NCI-H446 treated with DMSO at 0.1 percent for 48 hours (cell line): ENCODE results near the gene TPO.
"Not testable (repeated sequence)": the region's sequence is repeated elsewhere in the genome, so short reads cannot be mapped to it uniquely, and the experiment has no call there.

ENCODE experiments used
- DNase-seq: peaks from one replicate; lab custom pipeline; 2025; lab: John Stamatoyannopoulos, UW

TPO gene

DNA sequence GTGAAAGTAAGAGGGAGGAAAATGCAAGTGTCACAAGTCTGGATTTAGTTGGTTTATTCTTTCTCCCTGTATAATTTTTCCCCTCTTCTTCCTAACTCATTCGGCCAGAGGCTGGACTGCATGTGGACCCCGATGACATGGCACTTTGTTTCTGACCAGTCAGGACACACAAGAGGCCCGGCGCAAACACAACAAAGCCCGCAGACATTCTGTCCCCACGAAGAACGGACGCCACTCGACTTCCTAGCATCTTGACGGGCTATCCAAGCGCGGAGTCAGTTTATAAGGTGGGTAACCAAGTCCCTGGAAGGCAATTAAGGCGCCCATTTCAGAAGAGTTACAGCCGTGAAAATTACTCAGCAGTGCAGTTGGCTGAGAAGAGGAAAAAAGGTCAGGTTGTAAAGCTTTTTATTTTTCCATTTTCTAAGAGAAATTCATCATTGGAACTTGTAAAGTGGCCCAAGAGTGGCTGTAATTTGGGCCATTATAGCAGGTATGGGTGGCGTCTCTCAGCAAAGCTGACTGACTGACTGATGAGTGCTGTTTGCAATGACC, at the start of gene TPO:
TPO (plus strand) TSS at position 308 of the 555 bp plus-strand sequence. CDS start 946 bp downstream, outside the sequence.
- DNase-seq, result no peak

- no peak for DNase-seq
Observed at GRCh38 chr2:1366546-1367134, 46.6 kb upstream of the TPO start.

DNA sequence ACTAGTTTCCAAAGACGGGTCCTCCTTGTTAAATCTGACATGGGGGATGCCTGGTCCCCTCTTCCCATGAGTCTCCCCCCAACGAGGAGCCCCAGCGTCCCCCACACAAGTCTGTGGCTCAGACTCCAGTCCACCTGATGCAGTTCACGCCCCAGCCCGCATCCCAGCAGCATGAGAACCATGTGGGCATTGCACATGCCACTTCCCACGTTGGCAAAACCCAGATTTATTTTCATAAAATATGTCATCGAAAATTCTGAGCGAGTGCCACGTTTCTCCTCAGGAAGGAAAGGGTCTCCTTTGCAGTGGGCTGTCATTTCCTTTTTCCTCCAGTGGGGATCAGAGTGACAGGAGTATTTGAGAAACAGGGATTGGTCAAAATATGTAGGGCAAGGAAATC, 45.7 kb upstream of the TPO start:
- no peak for DNase-seq

GRCh38 chr2:1369905-1370304, 43.4 kb upstream of the TPO start:
- no peak for DNase-seq

GRCh38 chr2:1370461-1370860, 42.8 kb upstream of the TPO start:
- no peak for DNase-seq

GRCh38 chr2:1371082-1371481, 42.2 kb upstream of the TPO start:
- DNase-seq, result no peak

DNA sequence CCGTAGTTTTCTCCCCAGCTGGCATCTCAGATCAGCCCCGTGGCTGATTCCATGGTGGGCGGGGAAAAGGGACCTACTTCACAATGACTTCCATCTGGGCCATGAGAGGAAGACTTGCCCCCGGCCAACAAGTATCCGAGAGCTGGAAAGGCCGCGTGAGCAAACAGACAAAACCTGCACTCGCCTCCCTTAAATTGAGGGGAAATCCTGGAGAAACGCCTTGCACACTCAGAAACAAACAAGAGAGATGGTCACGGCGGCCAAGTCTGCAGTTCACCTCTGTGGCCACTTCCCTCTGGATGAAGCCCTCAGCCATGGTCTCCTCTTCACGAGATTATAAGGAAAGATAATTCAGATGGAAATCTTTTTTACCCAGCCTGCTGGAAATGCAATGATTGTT, 39.4 kb upstream of the TPO start:
- no peak for DNase-seq

- DNase-seq, result no peak
Observed at GRCh38 chr2:1374287-1374686, 39.0 kb upstream of the TPO start.

- DNase-seq, result no peak
Observed at GRCh38 chr2:1375794-1376193, 37.5 kb upstream of the TPO start.

DNA sequence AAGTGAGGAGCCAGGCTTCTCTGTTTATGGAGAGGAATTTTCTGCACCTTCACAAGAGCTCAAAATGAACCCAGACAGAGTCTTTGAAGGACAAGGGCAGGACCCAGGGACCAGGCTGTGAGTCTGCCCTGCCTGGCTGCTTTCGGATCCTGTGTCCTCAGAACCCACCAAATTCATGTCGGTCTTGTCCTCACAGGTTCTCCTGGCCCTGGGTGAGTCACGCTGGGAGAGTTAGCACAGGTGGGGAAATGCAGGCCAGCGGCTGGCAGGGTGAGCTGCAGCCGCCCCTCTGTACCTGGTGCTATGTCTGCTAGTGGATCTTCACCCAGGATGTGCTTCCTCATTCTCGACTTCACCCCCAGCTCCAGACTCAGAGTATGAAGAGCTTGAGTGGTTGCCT, 35.8 kb upstream of the TPO start:
- no peak for DNase-seq

DNA sequence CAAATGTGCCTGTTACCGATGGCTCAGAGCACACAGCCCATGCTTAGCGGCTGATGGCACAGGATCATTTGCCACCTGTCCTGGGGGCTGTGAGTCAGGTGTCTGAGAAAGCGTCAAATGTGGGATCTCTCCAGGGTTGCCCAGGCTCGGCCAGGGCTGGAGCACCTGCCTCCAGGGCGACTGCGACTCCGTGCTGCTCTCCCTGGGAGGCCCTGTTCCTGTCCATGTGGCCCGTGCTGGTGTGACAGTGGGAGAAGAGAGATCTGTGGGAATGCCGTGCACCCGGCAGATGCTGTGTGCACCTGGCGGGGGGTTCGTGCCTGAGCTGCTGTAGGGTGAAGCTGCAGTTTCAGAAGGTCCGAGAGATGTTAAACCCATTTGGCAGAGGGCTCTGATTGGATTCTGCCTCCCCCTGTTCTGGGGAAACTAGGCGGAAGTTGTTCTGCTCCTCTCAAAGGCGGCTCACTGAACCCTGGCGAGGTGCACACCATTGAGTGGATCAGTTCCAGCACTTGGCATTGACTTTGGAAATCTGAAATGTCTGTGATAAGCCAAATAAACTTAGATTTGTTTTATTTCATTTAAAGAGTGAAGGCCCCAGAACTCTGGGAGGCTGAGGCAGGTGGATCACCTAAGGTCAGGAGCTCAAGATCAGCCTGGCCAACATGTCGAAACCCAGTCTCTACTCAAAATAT, 34.7 kb upstream of the TPO start:
- no peak for DNase-seq

- no peak for DNase-seq
Observed at GRCh38 chr2:1381644-1382043, 31.6 kb upstream of the TPO start.

- DNase-seq, result not testable (repeated sequence)
Observed at GRCh38 chr2:1387954-1388725, 25.1 kb upstream of the TPO start.

GRCh38 chr2:1390118-1390517, 23.1 kb upstream of the TPO start:
- DNase-seq, result not testable (repeated sequence)

- no peak for DNase-seq
Observed at GRCh38 chr2:1393321-1393720, 19.9 kb upstream of the TPO start.

- DNase-seq, result no peak
Observed at GRCh38 chr2:1394709-1395408, 18.4 kb upstream of the TPO start.

GRCh38 chr2:1397350-1397749, 15.9 kb upstream of the TPO start:
- no peak for DNase-seq

- no peak for DNase-seq
Observed at GRCh38 chr2:1398191-1398590, 15.1 kb upstream of the TPO start.

DNA sequence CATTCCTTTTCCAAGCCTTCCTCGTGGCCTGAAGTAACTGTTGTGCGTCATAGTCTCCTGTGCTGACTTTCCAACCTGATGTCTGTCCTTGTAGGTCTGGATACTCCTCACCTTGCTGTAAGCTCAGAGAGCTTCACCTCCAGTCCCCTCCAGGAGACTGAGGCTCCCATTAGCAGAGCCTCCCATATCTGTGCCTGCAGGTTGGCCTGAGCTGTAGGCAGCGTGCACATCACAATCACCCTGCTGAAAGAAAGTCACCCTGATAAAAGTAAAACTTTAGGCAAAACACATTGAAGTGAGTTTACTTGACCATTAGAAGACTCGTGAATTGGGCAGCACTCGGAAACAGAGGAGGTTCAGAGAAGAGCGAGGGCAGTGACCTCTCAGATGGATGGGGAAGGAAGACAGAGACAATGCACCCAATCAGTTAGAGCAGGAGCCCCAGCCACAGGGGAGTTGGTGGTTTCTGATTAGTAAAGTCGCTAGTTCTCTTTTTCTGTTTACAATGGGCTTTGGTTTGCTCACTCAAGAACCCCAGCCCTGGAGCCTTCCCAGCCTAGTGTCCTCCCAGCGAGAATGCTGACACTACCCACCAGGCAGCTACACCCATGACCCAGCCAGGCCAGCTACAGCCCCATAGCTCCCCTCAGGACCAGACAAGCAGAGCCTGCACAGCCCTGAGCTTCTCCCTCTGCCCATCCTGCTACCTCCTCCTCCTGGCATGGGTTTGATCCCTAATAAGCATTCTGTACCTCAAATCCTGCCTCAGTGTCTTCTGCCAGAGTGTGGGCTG, 12.1 kb upstream of the TPO start:
- DNase-seq, result no peak

GRCh38 chr2:1402064-1402463, 11.2 kb upstream of the TPO start:
- no peak for DNase-seq

GRCh38 chr2:1403565-1403964, 9.7 kb upstream of the TPO start:
- no peak for DNase-seq
